ENCODE measurements around the gene KCNQ1OT1. TPM values are rescaled to one million over a fixed set of nuclear protein-coding genes. Genes with fewer than 3 reads are reported as not detected.

KCNQ1OT1 gene
- total RNA-seq, 1 donor from 2014 or later, result 0.35 TPM

GRCh38 chr11:2694495-2694894, 5.3 kb downstream of the KCNQ1OT1 start:
- ATAC-seq (ENCODE audit: poor library complexity) (no peak), DNase-seq (no peak)
- intact Hi-C loops (cut with DNase I), result no loop called here

- DNase-seq, result peak; percentile 27
- no peak for ATAC-seq (ENCODE audit: poor library complexity)
- intact Hi-C loops (cut with DNase I), result no loop called here
Measured at GRCh38 chr11:2693271-2694261, 6.2 kb downstream of the KCNQ1OT1 start.

- ATAC-seq (ENCODE audit: poor library complexity) (no peak), DNase-seq (no peak)
- intact Hi-C loops (cut with DNase I), result no loop called here
Measured at GRCh38 chr11:2691991-2692875, 7.6 kb downstream of the KCNQ1OT1 start.

- no peak for DNase-seq
- ATAC-seq (ENCODE audit: poor library complexity), result no peak
- intact Hi-C loops (cut with DNase I), result no loop called here
Measured at GRCh38 chr11:2691355-2691761, 8.4 kb downstream of the KCNQ1OT1 start.

GRCh38 chr11:2690596-2691354, 9.0 kb downstream of the KCNQ1OT1 start:
- intact Hi-C loops (cut with DNase I), result no loop called here
- no peak for DNase-seq
- no peak for ATAC-seq (ENCODE audit: poor library complexity)

GRCh38 chr11:2689651-2690575, 9.9 kb downstream of the KCNQ1OT1 start:
- intact Hi-C loops (cut with DNase I), result no loop called here
- DNase-seq (peak; percentile 37), ATAC-seq (ENCODE audit: poor library complexity) (no peak)

- intact Hi-C loops (cut with DNase I), result no loop called here
- ATAC-seq (ENCODE audit: poor library complexity) (no peak), DNase-seq (peak; percentile 4)
Measured at GRCh38 chr11:2688381-2689231, 11.2 kb downstream of the KCNQ1OT1 start.

- intact Hi-C loops (cut with DNase I), result no loop called here
- no peak for ATAC-seq (ENCODE audit: poor library complexity)
- peak; percentile 40 for DNase-seq
Measured at GRCh38 chr11:2687782-2688191, 12.0 kb downstream of the KCNQ1OT1 start.

- intact Hi-C loops (cut with DNase I), result no loop called here
- ATAC-seq (ENCODE audit: poor library complexity), result no peak
- DNase-seq, result peak; percentile 4
Measured at GRCh38 chr11:2687223-2687530, 12.6 kb downstream of the KCNQ1OT1 start.

GRCh38 chr11:2686360-2687222, 13.2 kb downstream of the KCNQ1OT1 start:
- intact Hi-C loops (cut with DNase I), result no loop called here

GRCh38 chr11:2685566-2686359, 14.0 kb downstream of the KCNQ1OT1 start:
- intact Hi-C loops (cut with DNase I), result no loop called here

More at GRCh38 chr11:2686360-2687222, 13.2 kb downstream of the KCNQ1OT1 start:
- no peak for ATAC-seq (ENCODE audit: poor library complexity)
- peak; percentile 27 for DNase-seq

GRCh38 chr11:2685051-2685450, 14.7 kb downstream of the KCNQ1OT1 start:
- ATAC-seq (ENCODE audit: poor library complexity), result no peak
- DNase-seq, result peak; percentile 6
- intact Hi-C loops (cut with DNase I), result no loop called here

More at GRCh38 chr11:2685566-2686359, 14.0 kb downstream of the KCNQ1OT1 start:
- DNase-seq (peak; percentile 29), ATAC-seq (ENCODE audit: poor library complexity) (no peak)

GRCh38 chr11:2684581-2684980, 15.2 kb downstream of the KCNQ1OT1 start:
- ATAC-seq (ENCODE audit: poor library complexity) (no peak), DNase-seq (peak; percentile 5)
- intact Hi-C loops (cut with DNase I), result no loop called here

GRCh38 chr11:2683806-2684205, 16.0 kb downstream of the KCNQ1OT1 start:
- intact Hi-C loops (cut with DNase I), result no loop called here
- no peak for DNase-seq
- ATAC-seq (ENCODE audit: poor library complexity), result no peak

- intact Hi-C loops (cut with DNase I), result no loop called here
- no peak for ATAC-seq (ENCODE audit: poor library complexity)
- DNase-seq, result peak; percentile 16
Measured at GRCh38 chr11:2681408-2682145, 18.2 kb downstream of the KCNQ1OT1 start.
